ENCODE data around the gene ZNF385A. TPM values are rescaled to one million over a fixed set of nuclear protein-coding genes. Genes with fewer than 3 reads are reported as not detected.

The ZNF385A gene
- total and polyA plus RNA-seq, 4 donors = 2.5 to 4.0 (median 2.8) TPM

DNA sequence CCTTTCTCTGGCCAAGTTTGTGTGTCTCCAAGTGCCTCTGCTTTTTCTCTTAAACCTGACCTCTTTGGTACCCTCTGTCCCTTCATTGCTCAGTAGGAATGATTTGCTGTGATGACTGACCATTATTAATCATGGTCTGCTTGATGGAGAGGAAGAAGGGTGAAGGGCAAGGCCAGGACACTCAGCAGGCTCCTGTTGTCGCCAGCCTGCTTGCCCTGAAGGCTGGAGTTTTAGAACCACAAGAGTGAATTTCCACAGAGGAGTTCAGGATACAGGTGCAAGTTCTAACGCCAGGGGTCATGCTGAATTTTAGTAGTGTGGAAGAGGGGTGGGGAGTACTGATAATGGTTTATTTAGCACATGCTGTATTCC lies 37.3 kb upstream of the ZNF385A start:
- DNase-seq (ENCODE audit: low spot score) = no peak
- Histone ChIP-seq H3K27me3 (ENCODE audit: control insufficient read depth in 4 of 4, insufficient read depth in 4 of 4, low read length in 3 of 4) (no peaks in the 10 kb centered on the region), H3K4me3 (ENCODE audit: low read depth in 1 of 3, low read length in 3 of 3) (no peak overlapping the region), H3K4me1 (ENCODE audit: control insufficient read depth in 4 of 4, insufficient read depth in 4 of 4, low read length in 3 of 4) (peaks cover 4 to 15% (median 11%) of the 10 kb centered on the region in 4 donors), H3K36me3 (ENCODE audit: control insufficient read depth in 4 of 4, insufficient read depth in 3 of 4, low read depth in 1 of 4, low read length in 3 of 4) (no peaks in the 10 kb centered on the region), H3K27ac (ENCODE audit: low read depth in 1 of 2, low read length in 2 of 2) (no peak overlapping the region), H3K9ac (ENCODE audit: low read depth in 1 of 2, low read length in 2 of 2) (no peak overlapping the region), H3K9me3 (ENCODE audit: control insufficient read depth in 4 of 4, low read length in 3 of 4) (no peaks in the 10 kb centered on the region)
- 72% methylated on average over 2 of the region's 2 CpGs for WGBS
- TF ChIP-seq HNF4G (IDR thresholded peaks at IDR 0.05) = no peak
- TF ChIP-seq JUND (IDR thresholded peaks at IDR 0.05) = no peak
- no peak for TF ChIP-seq FOXA1 (IDR thresholded peaks at IDR 0.05)
- TF ChIP-seq, protein P1, sequence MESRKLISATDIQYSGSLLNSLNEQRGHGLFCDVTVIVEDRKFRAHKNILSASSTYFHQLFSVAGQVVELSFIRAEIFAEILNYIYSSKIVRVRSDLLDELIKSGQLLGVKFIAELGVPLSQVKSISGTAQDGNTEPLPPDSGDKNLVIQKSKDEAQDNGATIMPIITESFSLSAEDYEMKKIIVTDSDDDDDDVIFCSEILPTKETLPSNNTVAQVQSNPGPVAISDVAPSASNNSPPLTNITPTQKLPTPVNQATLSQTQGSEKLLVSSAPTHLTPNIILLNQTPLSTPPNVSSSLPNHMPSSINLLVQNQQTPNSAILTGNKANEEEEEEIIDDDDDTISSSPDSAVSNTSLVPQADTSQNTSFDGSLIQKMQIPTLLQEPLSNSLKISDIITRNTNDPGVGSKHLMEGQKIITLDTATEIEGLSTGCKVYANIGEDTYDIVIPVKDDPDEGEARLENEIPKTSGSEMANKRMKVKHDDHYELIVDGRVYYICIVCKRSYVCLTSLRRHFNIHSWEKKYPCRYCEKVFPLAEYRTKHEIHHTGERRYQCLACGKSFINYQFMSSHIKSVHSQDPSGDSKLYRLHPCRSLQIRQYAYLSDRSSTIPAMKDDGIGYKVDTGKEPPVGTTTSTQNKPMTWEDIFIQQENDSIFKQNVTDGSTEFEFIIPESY (IDR thresholded peaks at IDR 0.05) = no peak
- TF ChIP-seq ATF3 (IDR thresholded peaks at IDR 0.05) = no peak
- TF ChIP-seq FOXA2 (IDR thresholded peaks at IDR 0.05) = no peak
- TF ChIP-seq TAF1 (conservative IDR thresholded peaks at IDR 0.05) = no peak
- no peak for TF ChIP-seq RAD21 (IDR thresholded peaks at IDR 0.05)
- TF ChIP-seq HNF4A (conservative IDR thresholded peaks at IDR 0.05) = no peak
- TF ChIP-seq NR2F2 (IDR thresholded peaks at IDR 0.05) = no peak
- TF ChIP-seq SP1 (IDR thresholded peaks at IDR 0.05) = no peak
- TF ChIP-seq, protein P2, sequence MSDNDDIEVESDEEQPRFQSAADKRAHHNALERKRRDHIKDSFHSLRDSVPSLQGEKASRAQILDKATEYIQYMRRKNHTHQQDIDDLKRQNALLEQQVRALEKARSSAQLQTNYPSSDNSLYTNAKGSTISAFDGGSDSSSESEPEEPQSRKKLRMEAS (IDR thresholded peaks at IDR 0.05) = no peak
- no peak for TF ChIP-seq REST (IDR thresholded peaks at IDR 0.05)

GRCh38 chr12:54421175-54421878 lies 36.8 kb upstream of the ZNF385A start:
- no peak for DNase-seq (ENCODE audit: low spot score)
- no peak overlapping the region for H3K4me3 ChIP-seq (ENCODE audit: low read depth in 1 of 3, low read length in 3 of 3)
- no peaks in the 10 kb centered on the region for H3K27me3 ChIP-seq (ENCODE audit: control insufficient read depth in 4 of 4, insufficient read depth in 4 of 4, low read length in 3 of 4)
- H3K4me1 ChIP-seq (ENCODE audit: control insufficient read depth in 4 of 4, insufficient read depth in 4 of 4, low read length in 3 of 4) = peaks cover 4 to 21% (median 16%) of the 10 kb centered on the region in 4 donors
- 78% methylated on average over 4 of the region's 4 CpGs for WGBS
- no peak overlapping the region for H3K27ac ChIP-seq (ENCODE audit: low read depth in 1 of 2, low read length in 2 of 2)
- no peaks in the 10 kb centered on the region for H3K36me3 ChIP-seq (ENCODE audit: control insufficient read depth in 4 of 4, insufficient read depth in 3 of 4, low read depth in 1 of 4, low read length in 3 of 4)
- H3K9ac ChIP-seq (ENCODE audit: low read depth in 1 of 2, low read length in 2 of 2) = no peak overlapping the region
- H3K9me3 ChIP-seq (ENCODE audit: control insufficient read depth in 4 of 4, low read length in 3 of 4) = no peaks in the 10 kb centered on the region
- TF ChIP-seq FOXA2 (IDR thresholded peaks at IDR 0.05) (no peak), HNF4A (conservative IDR thresholded peaks at IDR 0.05) (no peak), YY1 (IDR thresholded peaks at IDR 0.05) (no peak), JUND (IDR thresholded peaks at IDR 0.05) (no peak), TAF1 (conservative IDR thresholded peaks at IDR 0.05) (no peak), CTCF (IDR thresholded peaks at IDR 0.05; ENCODE audit: low read depth, low read length, missing input control) (no peak), RXRA (IDR thresholded peaks at IDR 0.05) (no peak), NR2F2 (IDR thresholded peaks at IDR 0.05) (no peak), REST (IDR thresholded peaks at IDR 0.05) (no peak), GABPA (IDR thresholded peaks at IDR 0.05 in 1 of 2, conservative IDR thresholded peaks at IDR 0.05 in 1 of 2) (no peak), FOXA1 (IDR thresholded peaks at IDR 0.05) (no peak)
- TF ChIP-seq, protein P1 (IDR thresholded peaks at IDR 0.05) = no peak
- TF ChIP-seq, protein P2 (IDR thresholded peaks at IDR 0.05) = no peak
